ENCODE results near the gene CDK14. TPM values are rescaled to one million over a fixed set of nuclear protein-coding genes. Genes with fewer than 3 reads are reported as not detected.

Gene CDK14
- polyA plus RNA-seq, 1 donor from 2014 or later: 25.1 TPM

DNA sequence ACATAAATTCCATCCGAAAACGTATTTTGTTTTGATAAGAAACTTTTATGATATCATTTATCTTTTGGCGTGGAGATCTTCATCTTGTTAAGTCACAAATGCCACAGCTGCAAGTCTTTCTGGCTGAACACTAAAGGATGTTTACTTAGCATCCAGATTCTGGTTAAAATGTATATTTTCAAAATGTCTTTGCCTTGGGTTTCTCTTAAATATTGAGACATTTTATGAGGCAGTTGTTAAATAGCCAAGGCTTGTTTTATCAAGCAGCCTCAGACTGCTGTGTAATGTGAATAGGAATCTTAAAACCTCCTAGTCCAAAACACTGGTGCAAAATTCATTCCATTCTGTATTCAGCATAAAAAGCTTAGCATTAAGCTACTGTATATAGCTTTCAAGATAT, 531.8 kb downstream of the CDK14 start (continued):
- TF ChIP-seq, protein P1, sequence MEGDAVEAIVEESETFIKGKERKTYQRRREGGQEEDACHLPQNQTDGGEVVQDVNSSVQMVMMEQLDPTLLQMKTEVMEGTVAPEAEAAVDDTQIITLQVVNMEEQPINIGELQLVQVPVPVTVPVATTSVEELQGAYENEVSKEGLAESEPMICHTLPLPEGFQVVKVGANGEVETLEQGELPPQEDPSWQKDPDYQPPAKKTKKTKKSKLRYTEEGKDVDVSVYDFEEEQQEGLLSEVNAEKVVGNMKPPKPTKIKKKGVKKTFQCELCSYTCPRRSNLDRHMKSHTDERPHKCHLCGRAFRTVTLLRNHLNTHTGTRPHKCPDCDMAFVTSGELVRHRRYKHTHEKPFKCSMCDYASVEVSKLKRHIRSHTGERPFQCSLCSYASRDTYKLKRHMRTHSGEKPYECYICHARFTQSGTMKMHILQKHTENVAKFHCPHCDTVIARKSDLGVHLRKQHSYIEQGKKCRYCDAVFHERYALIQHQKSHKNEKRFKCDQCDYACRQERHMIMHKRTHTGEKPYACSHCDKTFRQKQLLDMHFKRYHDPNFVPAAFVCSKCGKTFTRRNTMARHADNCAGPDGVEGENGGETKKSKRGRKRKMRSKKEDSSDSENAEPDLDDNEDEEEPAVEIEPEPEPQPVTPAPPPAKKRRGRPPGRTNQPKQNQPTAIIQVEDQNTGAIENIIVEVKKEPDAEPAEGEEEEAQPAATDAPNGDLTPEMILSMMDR (IDR thresholded peaks at IDR 0.05; ENCODE audit: poor library complexity, severe bottlenecking): no peak
- no peak for TF ChIP-seq RAD21 (conservative IDR thresholded peaks at IDR 0.05)
- no peak for TF ChIP-seq TAF1 (IDR thresholded peaks at IDR 0.05; ENCODE audit: low read depth)

DNA sequence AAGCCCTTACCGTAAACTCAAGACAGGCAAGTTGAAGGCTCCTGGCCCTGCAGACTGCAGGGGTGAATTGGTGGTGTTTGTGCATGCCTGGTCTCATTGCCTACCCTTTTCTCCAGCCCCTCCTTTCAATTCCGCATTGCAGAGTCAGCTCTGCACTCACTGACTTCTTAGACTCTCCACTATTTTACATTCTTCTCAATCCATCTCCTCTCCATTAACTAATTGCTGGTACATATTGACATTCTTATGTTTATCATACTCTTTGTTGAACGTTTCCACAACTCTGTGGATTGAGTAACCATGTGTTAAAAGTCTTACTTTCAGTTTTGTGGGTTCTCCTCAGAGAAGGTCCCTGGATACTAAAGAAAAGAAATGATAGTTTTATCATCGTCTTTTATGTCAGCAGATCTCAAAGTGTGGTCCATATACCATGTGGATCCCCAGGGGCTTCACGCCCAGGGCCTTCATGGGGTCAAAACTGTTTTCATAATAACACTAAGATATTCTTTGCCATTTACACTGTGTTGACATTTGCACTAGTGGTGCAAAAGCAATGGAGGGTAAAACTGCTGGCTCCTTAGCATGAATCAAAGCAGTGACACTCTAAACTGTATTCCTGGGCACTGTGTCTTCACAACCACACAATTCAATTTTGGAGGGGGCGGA, 532.7 kb downstream of the CDK14 start:
- TF ChIP-seq RAD21 (conservative IDR thresholded peaks at IDR 0.05) (no peak), EZH2 (IDR thresholded peaks at IDR 0.05; ENCODE audit: borderline replicate concordance, insufficient read depth, low read length, poor library complexity, severe bottlenecking) (no peak), EP300 (conservative IDR thresholded peaks at IDR 0.05; ENCODE audit: poor library complexity, severe bottlenecking) (no peak), TAF1 (IDR thresholded peaks at IDR 0.05; ENCODE audit: low read depth) (no peak), SMC3 (conservative IDR thresholded peaks at IDR 0.05; ENCODE audit: poor library complexity) (no peak), POLR2AphosphoS5 (IDR thresholded peaks at IDR 0.05) (no peak), MXI1 (conservative IDR thresholded peaks at IDR 0.05; ENCODE audit: poor library complexity, severe bottlenecking) (no peak)
- TF ChIP-seq, protein P1 (IDR thresholded peaks at IDR 0.05; ENCODE audit: poor library complexity, severe bottlenecking): no peak
- TF ChIP-seq, protein P2, sequence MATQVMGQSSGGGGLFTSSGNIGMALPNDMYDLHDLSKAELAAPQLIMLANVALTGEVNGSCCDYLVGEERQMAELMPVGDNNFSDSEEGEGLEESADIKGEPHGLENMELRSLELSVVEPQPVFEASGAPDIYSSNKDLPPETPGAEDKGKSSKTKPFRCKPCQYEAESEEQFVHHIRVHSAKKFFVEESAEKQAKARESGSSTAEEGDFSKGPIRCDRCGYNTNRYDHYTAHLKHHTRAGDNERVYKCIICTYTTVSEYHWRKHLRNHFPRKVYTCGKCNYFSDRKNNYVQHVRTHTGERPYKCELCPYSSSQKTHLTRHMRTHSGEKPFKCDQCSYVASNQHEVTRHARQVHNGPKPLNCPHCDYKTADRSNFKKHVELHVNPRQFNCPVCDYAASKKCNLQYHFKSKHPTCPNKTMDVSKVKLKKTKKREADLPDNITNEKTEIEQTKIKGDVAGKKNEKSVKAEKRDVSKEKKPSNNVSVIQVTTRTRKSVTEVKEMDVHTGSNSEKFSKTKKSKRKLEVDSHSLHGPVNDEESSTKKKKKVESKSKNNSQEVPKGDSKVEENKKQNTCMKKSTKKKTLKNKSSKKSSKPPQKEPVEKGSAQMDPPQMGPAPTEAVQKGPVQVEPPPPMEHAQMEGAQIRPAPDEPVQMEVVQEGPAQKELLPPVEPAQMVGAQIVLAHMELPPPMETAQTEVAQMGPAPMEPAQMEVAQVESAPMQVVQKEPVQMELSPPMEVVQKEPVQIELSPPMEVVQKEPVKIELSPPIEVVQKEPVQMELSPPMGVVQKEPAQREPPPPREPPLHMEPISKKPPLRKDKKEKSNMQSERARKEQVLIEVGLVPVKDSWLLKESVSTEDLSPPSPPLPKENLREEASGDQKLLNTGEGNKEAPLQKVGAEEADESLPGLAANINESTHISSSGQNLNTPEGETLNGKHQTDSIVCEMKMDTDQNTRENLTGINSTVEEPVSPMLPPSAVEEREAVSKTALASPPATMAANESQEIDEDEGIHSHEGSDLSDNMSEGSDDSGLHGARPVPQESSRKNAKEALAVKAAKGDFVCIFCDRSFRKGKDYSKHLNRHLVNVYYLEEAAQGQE (IDR thresholded peaks at IDR 0.05; ENCODE audit: borderline replicate concordance): no peak
- Histone ChIP-seq H3K9me2 (ENCODE audit: insufficient read depth, low read length) (no peaks in the 10 kb centered on the region), H3K4me2 (ENCODE audit: low read length) (no peak overlapping the region), H3K36me3 (ENCODE audit: insufficient read depth, low read length) (no peaks in the 10 kb centered on the region), H3K4me3 (ENCODE audit: low read length) (no peak overlapping the region), H3K27ac (ENCODE audit: low read length) (no peak overlapping the region), H3K9me3 (ENCODE audit: low read length) (no peaks in the 10 kb centered on the region), H2AFZ (ENCODE audit: low read depth, low read length) (no peak overlapping the region), H3K27me3 (ENCODE audit: insufficient read depth, low read depth, low read length) (no peaks in the 10 kb centered on the region), H3K79me2 (replicated peaks; ENCODE audit: insufficient read depth, low read length) (no peaks in the 10 kb centered on the region), H3F3A (ENCODE audit: insufficient read depth, low read length, poor library complexity, severe bottlenecking) (no peaks in the 10 kb centered on the region), H4K20me1 (ENCODE audit: insufficient read depth) (no peaks in the 10 kb centered on the region), H3K9ac (ENCODE audit: low read length) (no peak overlapping the region)
